HEK293 (cell line): Measurements from ENCODE around the gene PPIP5K2.

Experiments used
- CTCF ChIA-PET: fragments of 350-600 bp; formaldehyde crosslinking; extraction: SDS; loops from one replicate; lab custom pipeline; 2021; ENCODE audit warnings: antibody characterized with exemption; lab: Yijun Ruan, JAX
- POLR2A ChIA-PET: fragments of 300-600 bp; formaldehyde crosslinking; extraction: SDS; loops from one replicate; lab custom pipeline; 2020; ENCODE audit warnings: antibody characterized with exemption, inconsistent platforms; lab: Yijun Ruan, JAX
- H3K27ac ChIP-seq: fragments of 200-500 bp; sonication (Bioruptor generic); 2 replicates; pipeline ENCODE4 v1.5.1; 2014; ENCODE audit warnings: low read depth, low read length, control low read depth, inconsistent platforms; ENCODE audit errors: extremely low read depth
- H3K36me3 ChIP-seq, 2 experiments: fragments of 200-500 bp in 1 of 2; sonication (Bioruptor generic) in 1 of 2; 1 replicate in 1 of 2; 2 replicates in 1 of 2; pipeline ENCODE4 v1.5.1; 2014 to 2017; ENCODE audit warnings: inconsistent platforms in 2 of 2, low read length in 2 of 2; ENCODE audit not compliant: control insufficient read depth in 2 of 2, insufficient read depth in 1 of 2
- H3K4me1 ChIP-seq: fragments of 200-500 bp; sonication (Bioruptor generic); 2 replicates; pipeline ENCODE4 v1.5.1; 2014; ENCODE audit warnings: mild to moderate bottlenecking, low read length, inconsistent platforms; ENCODE audit not compliant: control insufficient read depth, insufficient read depth
- H3K4me3 ChIP-seq: 2 replicates; pipeline ENCODE4 v1.5.1; 2011; ENCODE audit warnings: low read depth, mild to moderate bottlenecking, control low read depth, low read length, moderate library complexity
- H3K9me3 ChIP-seq: fragments of 200-500 bp; sonication (Bioruptor generic); 2 replicates; pipeline ENCODE4 v1.5.1; 2014; ENCODE audit warnings: low read depth, low read length, inconsistent platforms; ENCODE audit not compliant: control insufficient read depth, insufficient read depth
- BCL11B ChIP-seq: fragments of 450-650 bp; formaldehyde crosslinking; IDR thresholded peaks from 2 replicates; pipeline ENCODE4 v1.5.1; 2016; ENCODE audit warnings: low read depth, missing biosample characterization, missing genetic modification characterization
- BCL6B ChIP-seq: fragments of 450-650 bp; formaldehyde crosslinking; IDR thresholded peaks from 2 replicates; pipeline ENCODE4 v1.5.1; 2017; ENCODE audit warnings: missing biosample characterization, missing genetic modification characterization
- EGR2 ChIP-seq: fragments of 450-650 bp; formaldehyde crosslinking; IDR thresholded peaks from 2 replicates; pipeline ENCODE4 v1.5.1; 2016; ENCODE audit warnings: low read depth, missing biosample characterization, missing genetic modification characterization
- GLI2 ChIP-seq: fragments of 450-650 bp; formaldehyde crosslinking; IDR thresholded peaks from 2 replicates; pipeline ENCODE4; 2017; ENCODE audit warnings: missing biosample characterization, missing genetic modification characterization, low read depth, borderline replicate concordance
- GLIS2 ChIP-seq: fragments of 450-650 bp; formaldehyde crosslinking; IDR thresholded peaks from 2 replicates; pipeline ENCODE4 v1.5.1; 2016; ENCODE audit warnings: missing biosample characterization, missing genetic modification characterization
- INSM2 ChIP-seq: fragments of 450-650 bp; formaldehyde crosslinking; IDR thresholded peaks from 2 replicates; pipeline ENCODE4 v1.5.1; 2016; ENCODE audit warnings: missing biosample characterization, missing genetic modification characterization
- PBX3 ChIP-seq: sonication (generic); formaldehyde crosslinking; IDR thresholded peaks from 2 replicates; pipeline ENCODE4 v1.8.1; 2022; ENCODE audit warnings: mild to moderate bottlenecking, moderate library complexity, missing genetic modification reagents
- PRDM10 ChIP-seq: fragments of 450-650 bp; formaldehyde crosslinking; IDR thresholded peaks from 2 replicates; pipeline ENCODE4 v1.5.1; 2016; ENCODE audit warnings: missing biosample characterization, missing genetic modification characterization
- PRDM6 ChIP-seq: fragments of 450-650 bp; formaldehyde crosslinking; IDR thresholded peaks from 2 replicates; pipeline ENCODE4 v1.5.1; 2017; ENCODE audit warnings: missing biosample characterization, missing genetic modification characterization
- SP7 ChIP-seq: fragments of 450-650 bp; formaldehyde crosslinking; IDR thresholded peaks from 2 replicates; pipeline ENCODE4 v1.5.1; 2016; ENCODE audit warnings: missing biosample characterization, missing genetic modification characterization
- ZFHX2 ChIP-seq: fragments of 450-650 bp; formaldehyde crosslinking; conservative IDR thresholded peaks from 2 replicates; pipeline ENCODE4 v1.5.1; 2016; ENCODE audit warnings: missing biosample characterization, missing genetic modification characterization
- ZNF112 ChIP-seq: fragments of 450-650 bp; formaldehyde crosslinking; IDR thresholded peaks from 2 replicates; pipeline ENCODE4 v1.5.0; 2017; ENCODE audit warnings: missing biosample characterization, missing genetic modification characterization
- ZNF146 ChIP-seq: fragments of 450-650 bp; formaldehyde crosslinking; IDR thresholded peaks from 2 replicates; pipeline ENCODE4 v1.5.1; 2016; ENCODE audit warnings: missing biosample characterization, missing genetic modification characterization
- ZNF202 ChIP-seq: fragments of 450-650 bp; formaldehyde crosslinking; IDR thresholded peaks from 2 replicates; pipeline ENCODE4 v1.5.1; 2016; ENCODE audit warnings: missing biosample characterization, missing genetic modification characterization, borderline replicate concordance
- ZNF223 ChIP-seq: fragments of 450-650 bp; formaldehyde crosslinking; IDR thresholded peaks from 2 replicates; pipeline ENCODE4 v1.5.1; 2016; ENCODE audit warnings: missing biosample characterization, missing genetic modification characterization
- ZNF23 ChIP-seq: fragments of 450-650 bp; formaldehyde crosslinking; IDR thresholded peaks from 2 replicates; pipeline ENCODE4 v1.5.1; 2016; ENCODE audit warnings: missing biosample characterization, missing genetic modification characterization, borderline replicate concordance
- ZNF292 ChIP-seq: fragments of 450-650 bp; formaldehyde crosslinking; IDR thresholded peaks from 2 replicates; pipeline ENCODE4 v1.5.1; 2016; ENCODE audit warnings: low read depth, missing biosample characterization, missing genetic modification characterization, borderline replicate concordance
- ZNF37A ChIP-seq: fragments of 450-650 bp; IDR thresholded peaks from 2 replicates; pipeline ENCODE4 v1.5.1; 2018; ENCODE audit warnings: missing biosample characterization, missing genetic modification characterization
- ZNF48 ChIP-seq: fragments of 450-650 bp; formaldehyde crosslinking; IDR thresholded peaks from 2 replicates; pipeline ENCODE4 v1.5.1; 2016; ENCODE audit warnings: missing biosample characterization, missing genetic modification characterization
- ZNF529 ChIP-seq: fragments of 450-650 bp; formaldehyde crosslinking; IDR thresholded peaks from 2 replicates; pipeline ENCODE4 v1.5.1; 2017; ENCODE audit warnings: missing genetic modification characterization, missing biosample characterization; ENCODE audit not compliant: insufficient replicate concordance
- ZNF561 ChIP-seq: fragments of 450-650 bp; IDR thresholded peaks from 2 replicates; pipeline ENCODE4 v1.5.1; 2018; ENCODE audit warnings: missing biosample characterization, missing genetic modification characterization, borderline replicate concordance
- ZNF585B ChIP-seq: fragments of 450-650 bp; formaldehyde crosslinking; IDR thresholded peaks from 2 replicates; pipeline ENCODE4 v1.5.1; 2016; ENCODE audit warnings: missing biosample characterization, missing genetic modification characterization
- ZNF670 ChIP-seq: fragments of 450-650 bp; formaldehyde crosslinking; IDR thresholded peaks from 2 replicates; pipeline ENCODE4 v1.5.1; 2016; ENCODE audit warnings: missing biosample characterization, missing genetic modification characterization, low read depth
- ZNF677 ChIP-seq: fragments of 450-650 bp; IDR thresholded peaks from 2 replicates; pipeline ENCODE4 v1.5.0; 2018; ENCODE audit warnings: missing biosample characterization, mild to moderate bottlenecking, missing genetic modification characterization, moderate library complexity
- ZNF843 ChIP-seq: fragments of 450-650 bp; formaldehyde crosslinking; IDR thresholded peaks from 2 replicates; pipeline ENCODE4 v1.5.1; 2016; ENCODE audit warnings: missing biosample characterization, missing genetic modification characterization
- ZSCAN4 ChIP-seq: fragments of 450-650 bp; formaldehyde crosslinking; IDR thresholded peaks from 2 replicates; pipeline ENCODE4 v1.5.1; 2017; ENCODE audit warnings: missing biosample characterization, missing genetic modification characterization

Gene PPIP5K2

GRCh38 chr5:103258957-103259704 is 139.0 kb downstream of the PPIP5K2 start:
- POLR2A ChIA-PET: interaction anchor here (0.6 to 2.4 kb wide), 23 partner anchors 9 to 567 kb away, joined by 3 to 22 read pairs (median 4); partner anchors contain the start of genes GIN1 and PPIP5K2
- CTCF ChIA-PET: no interaction called here
- Histone ChIP-seq H3K4me1 (no peaks in the 10 kb centered on the region), H3K27ac (peak overlapping the region; percentile 94), H3K36me3 (no peaks in the 10 kb centered on the region), H3K4me3 (peak overlapping the region; percentile 94), H3K9me3 (no peaks in the 10 kb centered on the region)
- TF ChIP-seq PBX3 (CRISPR knock-in tag): peak; percentile 72; the same call in 1 of the 2 replicates
- no peak for TF ChIP-seq ZNF677 (tag by site-specific recombination)
- TF ChIP-seq GLI2 (tag by site-specific recombination): no peak
- no peak for TF ChIP-seq ZNF585B
- no peak for TF ChIP-seq BCL6B (tag by site-specific recombination)
- TF ChIP-seq BCL11B: peak; percentile 63
- TF ChIP-seq ZNF843 (tag by site-specific recombination): peak; percentile 10; the same call in 1 of the 2 replicates
- no peak for TF ChIP-seq ZNF37A (tag by site-specific recombination)
- TF ChIP-seq EGR2 (tag by site-specific recombination): peak; percentile 4; the same call in 1 of the 2 replicates
- 0 out of 2 replicates have a peak, but pooled peaks have one; percentile 8 for TF ChIP-seq ZNF146
- TF ChIP-seq GLIS2 (tag by site-specific recombination): peak; percentile 97
- no peak for TF ChIP-seq ZNF202 (tag by site-specific recombination)
- TF ChIP-seq ZNF529 (tag by site-specific recombination): no peak
- peak; percentile 60 for TF ChIP-seq ZSCAN4 (tag by site-specific recombination)
- peak; percentile 31; the same call in 1 of the 2 replicates for TF ChIP-seq INSM2 (tag by site-specific recombination)
- TF ChIP-seq ZNF112 (tag by site-specific recombination): no peak
- no peak for TF ChIP-seq ZNF23 (tag by site-specific recombination)
- TF ChIP-seq ZNF48: no peak
- TF ChIP-seq ZNF670: no peak
- TF ChIP-seq PRDM10 (tag by site-specific recombination): 0 out of 2 replicates have a peak, but pooled peaks have one; percentile 19
- no peak for TF ChIP-seq PRDM6 (tag by site-specific recombination)
- 0 out of 2 replicates have a peak, but pooled peaks have one; percentile 18 for TF ChIP-seq ZNF223 (tag by site-specific recombination)
- peak; percentile 42 for TF ChIP-seq SP7
- TF ChIP-seq ZNF561 (tag by site-specific recombination): peak; percentile 45; the same call in 1 of the 2 replicates
- peak; percentile 73; the same call in 1 of the 2 replicates for TF ChIP-seq ZFHX2 (tag by site-specific recombination)
- TF ChIP-seq ZNF292: no peak
